GM21367 (cell line): Measurements from ENCODE around the gene CLTC.

ENCODE experiments used
- ATAC-seq: cut with Tn5 transposase; IDR thresholded peaks from one replicate; pipeline ENCODE4 v1.9.1; 2021; ENCODE audit not compliant: unreplicated experiment

The CLTC gene

DNA sequence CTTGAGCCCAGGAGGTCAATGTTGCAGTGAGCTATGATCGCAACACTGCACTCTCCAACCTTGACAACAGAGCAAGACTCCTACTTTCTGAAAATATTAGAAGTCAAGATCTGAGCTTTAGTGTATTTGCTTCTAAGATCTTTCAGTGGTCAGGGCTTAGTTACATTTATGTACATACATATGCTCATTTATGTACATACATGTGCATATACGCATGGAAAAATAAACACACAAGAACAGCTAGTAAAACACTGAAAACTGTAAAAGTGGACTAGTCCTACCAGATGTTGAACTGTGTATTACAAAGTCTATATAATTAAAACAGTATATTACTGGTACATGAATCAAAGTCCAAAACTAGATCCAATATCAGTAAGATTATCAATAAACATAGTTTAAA, 59.2 kb downstream of the CLTC start:
- no peak for ATAC-seq

- ATAC-seq, result no peak
These were observed 60.6 kb downstream of the CLTC start for GRCh38 chr17:59680314-59680713.

- no peak for ATAC-seq
These were observed 63.6 kb downstream of the CLTC start for GRCh38 chr17:59683283-59683682.

GRCh38 chr17:59684967-59685366, 65.3 kb downstream of the CLTC start:
- no peak for ATAC-seq

DNA sequence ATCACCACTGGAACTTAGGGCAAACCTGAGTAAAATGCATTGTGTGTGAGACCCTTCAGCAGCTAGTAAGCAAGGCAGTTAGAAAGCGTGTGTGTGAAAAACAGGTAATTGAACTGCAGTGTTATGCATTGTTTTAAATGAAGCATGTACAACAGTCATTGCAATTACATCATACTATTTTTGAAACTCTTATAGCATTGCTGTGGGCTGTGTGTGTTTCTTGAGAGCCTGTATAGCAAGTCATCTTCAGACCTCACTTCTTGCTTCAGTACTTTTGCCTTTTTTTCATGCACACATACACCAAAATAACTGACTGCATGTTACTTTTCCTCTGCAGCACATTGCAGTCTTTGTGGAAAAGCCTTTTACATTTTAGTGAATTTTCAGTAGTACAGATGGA, 68.3 kb downstream of the CLTC start:
- no peak for ATAC-seq

- ATAC-seq, result no peak
These were observed 68.8 kb downstream of the CLTC start for GRCh38 chr17:59688496-59688895.

DNA sequence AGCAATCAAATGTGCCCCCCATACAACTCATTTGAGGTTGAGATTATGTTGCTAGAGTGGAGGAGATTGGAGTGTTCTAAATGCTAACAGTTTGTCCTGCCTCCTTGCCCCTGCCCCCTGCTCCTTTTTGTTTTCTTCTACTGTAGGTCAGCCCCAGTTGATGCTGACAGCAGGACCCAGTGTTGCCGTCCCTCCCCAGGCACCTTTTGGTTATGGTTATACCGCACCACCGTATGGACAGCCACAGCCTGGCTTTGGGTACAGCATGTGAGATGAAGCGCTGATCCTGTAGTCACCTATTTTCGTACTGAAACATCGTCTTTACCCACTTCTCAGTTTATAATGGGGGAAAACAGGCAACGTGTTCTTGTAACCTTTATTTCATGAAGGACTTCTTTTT, 73.9 kb downstream of the CLTC start:
- ATAC-seq, result no peak

DNA sequence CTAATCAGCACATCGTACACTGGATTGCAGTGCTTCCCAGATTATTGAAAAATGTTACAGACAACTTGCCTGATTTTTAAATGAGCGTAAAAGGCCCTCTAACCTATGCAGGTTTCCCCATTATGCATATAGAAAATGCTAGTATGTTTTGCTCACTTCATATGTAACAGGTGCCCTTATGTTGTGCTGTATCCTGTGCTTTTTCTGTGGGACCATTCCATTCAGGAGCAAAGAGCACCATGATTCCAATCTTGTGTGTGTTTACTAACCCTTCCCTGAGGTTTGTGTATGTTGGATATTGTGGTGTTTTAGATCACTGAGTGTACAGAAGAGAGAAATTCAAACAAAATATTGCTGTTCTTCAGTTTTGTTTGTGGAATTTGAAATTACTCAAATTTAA, 74.6 kb downstream of the CLTC start:
- ATAC-seq, result no peak

DNA sequence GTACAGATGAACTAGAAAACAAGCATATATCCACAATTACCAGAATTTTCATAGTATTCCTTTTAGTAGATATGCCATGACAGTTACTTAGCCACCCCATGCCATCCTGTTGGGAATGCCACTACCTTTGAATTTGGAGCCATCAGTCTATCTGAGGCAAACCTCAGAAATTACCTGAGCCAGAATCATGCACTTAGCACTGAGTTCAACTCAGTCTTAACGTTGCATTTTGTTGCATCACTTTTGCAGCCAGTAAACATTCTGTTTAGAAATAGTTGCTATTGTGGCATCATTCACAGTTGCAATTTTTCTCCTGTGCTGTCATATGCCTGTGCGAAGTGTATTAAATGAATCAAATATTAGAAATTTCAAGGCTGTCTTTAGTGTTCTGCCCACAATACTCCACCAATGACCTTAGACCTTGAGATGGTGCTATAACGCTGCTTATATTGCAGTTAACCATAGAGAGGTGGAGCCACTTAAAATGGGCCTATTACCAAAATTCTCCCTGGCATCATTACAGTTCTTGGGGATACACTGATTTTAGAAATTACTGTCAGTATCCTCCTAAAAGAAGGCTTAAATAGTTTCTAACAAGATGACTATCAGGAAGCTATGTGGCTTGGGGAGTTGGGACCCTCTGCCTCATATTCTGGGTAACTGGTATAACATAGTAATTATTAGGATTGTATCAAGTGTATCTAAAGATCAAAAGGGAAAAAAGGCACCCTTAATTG, 76.4 kb downstream of the CLTC start:
- no peak for ATAC-seq

DNA sequence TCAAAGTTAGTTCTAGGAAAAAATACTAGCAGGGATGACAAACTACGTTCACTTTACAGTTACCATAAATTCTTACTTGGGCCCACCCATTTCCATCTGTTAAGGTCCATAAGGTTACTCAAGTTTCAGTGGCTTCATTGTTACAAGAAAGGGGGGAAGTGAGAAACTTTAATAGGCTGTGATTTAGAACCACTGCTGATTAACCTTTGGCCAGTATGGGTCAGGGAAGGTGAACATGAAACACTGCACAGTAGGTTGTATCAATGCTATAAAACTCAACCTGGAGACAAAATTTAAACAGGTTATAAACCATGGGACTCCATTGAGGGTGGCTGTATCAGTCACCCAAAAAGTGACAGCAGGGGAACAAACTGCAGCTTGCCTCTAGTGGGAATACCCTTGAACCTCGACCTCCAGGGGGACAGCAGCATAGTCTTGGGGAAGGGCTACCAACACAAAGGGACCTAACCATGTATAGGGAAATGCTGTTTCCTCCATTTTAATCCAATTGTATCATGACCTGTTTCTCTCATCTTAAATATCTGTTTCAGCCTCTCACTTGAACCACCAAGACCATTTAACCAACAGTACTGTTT, 77.1 kb downstream of the CLTC start:
- no peak for ATAC-seq

DNA sequence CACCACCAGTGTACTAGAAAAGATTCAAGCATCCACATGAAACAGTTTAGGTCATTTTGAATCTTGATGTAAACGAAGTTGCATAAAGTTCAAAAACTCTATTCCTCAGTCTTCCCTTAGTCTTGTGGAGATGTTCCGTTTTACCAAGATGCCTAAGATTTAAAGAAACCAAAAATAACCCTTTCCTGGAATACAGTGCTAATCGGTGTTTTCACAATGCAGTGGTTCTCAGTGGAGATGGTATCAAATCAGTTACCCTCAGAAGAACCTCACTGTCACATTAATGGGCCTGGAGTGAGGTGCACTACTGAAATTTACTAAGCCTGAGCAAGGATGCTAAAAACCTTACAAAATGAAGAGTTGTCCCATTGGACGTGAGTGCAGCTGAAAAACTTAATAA, 78.4 kb downstream of the CLTC start:
- ATAC-seq, result no peak

DNA sequence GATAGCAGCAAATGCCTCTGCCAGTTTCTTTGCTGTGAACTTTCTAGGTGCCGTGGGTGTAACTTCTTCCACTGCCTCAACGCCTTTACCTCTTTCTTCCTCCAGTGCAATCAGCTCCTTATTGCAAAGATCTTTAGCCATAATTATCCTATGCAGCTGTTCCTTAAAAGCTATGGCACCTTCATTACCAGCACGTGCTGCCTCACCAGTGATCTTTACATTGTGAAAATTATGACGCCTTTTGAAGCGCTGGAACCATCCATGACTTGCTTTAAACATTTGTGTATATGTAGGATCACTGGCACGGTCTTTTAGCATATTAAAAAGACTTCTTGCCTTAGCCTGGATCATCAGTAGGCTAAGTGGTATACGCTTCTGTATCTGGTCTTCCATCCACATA, 79.5 kb downstream of the CLTC start:
- ATAC-seq, result no peak

GRCh38 chr17:59699786-59700185, 80.1 kb downstream of the CLTC start:
- ATAC-seq, result no peak

DNA sequence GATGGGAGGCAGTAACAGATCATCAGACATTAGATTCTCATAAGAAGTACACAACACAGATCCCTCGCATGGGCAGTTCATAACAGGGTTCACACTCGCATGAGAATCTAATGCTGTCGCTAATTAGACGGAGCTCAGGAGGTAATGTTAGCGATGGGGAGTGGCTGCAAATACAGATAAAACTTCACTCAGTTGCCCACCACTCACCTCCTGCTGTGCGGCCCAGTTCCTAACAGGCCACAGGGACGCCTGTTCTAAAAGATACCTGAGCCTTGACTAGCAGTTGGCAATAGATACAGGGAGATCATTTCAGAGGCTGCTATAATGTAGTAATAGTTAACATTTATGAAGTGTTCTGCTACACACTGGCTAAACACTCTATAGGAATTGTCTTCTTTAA, 82.6 kb downstream of the CLTC start:
- ATAC-seq, result no peak

DNA sequence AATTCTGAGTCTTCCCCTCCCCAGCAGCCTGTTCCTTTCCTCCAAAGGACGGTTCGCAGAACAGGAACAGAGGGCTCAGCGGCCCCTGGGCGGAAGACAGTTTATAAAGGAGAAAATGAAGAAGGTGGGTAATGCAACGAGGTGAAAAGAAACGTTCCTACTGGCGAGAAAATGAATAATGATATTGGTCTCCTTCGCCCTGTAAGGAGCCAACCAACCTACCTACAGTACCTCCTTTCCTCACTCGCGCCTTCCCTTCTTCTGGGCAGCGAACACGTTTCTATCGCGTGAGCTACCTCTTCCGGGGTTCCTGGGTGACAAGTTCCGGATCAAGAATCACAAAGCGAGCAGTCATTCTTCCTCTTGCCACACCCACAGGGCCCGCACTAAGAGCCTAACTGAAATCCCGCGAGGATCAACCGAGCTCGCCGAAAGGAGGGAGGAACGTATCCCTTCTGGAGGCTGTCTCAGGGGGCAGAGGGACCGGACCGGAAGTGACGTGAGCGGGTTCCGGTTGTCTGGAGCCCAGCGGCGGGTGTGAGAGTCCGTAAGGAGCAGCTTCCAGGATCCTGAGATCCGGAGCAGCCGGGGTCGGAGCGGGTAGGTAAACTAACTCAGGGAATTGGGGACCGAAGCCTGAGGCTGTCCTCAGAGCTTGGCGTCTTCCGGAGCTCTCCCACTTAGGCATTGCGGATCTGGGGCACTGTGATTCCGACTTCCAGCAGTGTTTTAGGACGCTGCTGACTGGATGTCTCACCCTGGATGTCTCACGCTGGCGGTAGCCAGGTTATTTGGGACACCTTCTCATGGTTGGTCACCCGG, 87.7 kb downstream of the CLTC start, which contains the start of the genes PTRH2 and VMP1:
TSS of gene PTRH2 (minus strand) at position 282 of the 822 bp plus-strand sequence. CDS start 9,452 bp downstream, outside the sequence.
TSS of gene VMP1 (plus strand) at position 506 of the 822 bp plus-strand sequence. CDS start 23,793 bp downstream, outside the sequence.
- peak; percentile 93 for ATAC-seq

DNA sequence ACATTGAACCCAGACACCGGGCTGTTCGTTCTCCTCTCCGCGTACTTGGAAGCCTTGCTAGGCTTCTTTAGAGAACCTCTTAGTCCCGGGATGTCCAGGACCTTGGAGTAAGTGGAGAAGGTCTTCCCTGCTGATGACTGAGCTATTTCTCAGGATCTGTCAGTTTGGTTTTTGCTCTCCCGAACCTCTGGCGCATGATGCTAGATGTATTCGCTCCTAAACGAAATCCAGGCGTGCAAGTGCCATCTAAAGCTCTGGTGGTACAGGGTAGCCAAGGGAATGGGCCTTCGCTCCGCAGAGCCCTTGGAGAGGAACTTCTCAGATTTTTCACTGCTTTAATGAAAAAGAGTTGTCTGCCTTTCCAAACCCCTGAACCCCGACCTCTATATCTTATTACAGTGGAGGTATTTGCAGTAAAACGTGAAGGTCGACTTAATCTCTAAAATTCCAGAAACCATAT, 88.3 kb downstream of the CLTC start:
- ATAC-seq, result no peak

- ATAC-seq, result no peak
These were observed 92.2 kb downstream of the CLTC start for GRCh38 chr17:59711936-59712335.

- no peak for ATAC-seq
These were observed 93.2 kb downstream of the CLTC start for GRCh38 chr17:59712862-59713261.

GRCh38 chr17:59714255-59714654, 94.6 kb downstream of the CLTC start:
- no peak for ATAC-seq

DNA sequence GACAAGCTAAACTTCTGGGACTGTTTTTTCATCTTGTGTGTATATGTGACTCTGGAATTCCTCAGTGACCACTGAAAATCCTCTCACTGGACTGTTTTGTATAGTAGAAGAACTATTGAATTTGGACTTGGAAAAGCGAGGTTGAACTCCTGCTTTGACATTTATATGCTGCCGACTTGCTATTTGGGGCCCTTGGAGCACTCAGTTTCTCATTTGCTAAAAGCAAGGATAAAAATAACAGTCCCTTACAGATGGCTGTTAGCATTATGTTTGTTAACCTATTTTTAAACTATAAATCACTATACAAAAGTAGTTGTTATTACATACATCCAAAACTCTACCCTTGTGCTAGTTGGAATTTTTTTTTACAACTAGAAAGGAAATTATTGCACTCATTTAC, 96.7 kb downstream of the CLTC start:
- ATAC-seq, result no peak

DNA sequence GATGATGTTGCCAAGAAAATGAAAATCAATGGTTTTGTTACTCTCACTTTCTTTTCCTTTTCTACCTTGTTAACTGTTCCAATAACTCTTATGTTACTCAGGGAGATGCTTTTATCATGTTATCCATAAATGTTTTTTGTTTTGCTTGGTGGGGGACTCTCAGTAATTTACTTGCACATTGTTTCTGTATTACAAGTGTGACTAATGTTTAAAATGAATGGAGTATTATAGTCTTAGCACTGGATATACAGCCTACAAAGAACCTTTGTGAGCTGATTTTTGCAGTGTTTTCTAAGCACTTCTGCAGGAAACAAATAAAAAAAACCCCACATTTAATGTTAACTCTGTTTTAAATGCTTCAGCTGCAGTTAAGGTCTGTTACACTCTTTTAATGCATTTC, 99.8 kb downstream of the CLTC start:
- ATAC-seq, result no peak

- ATAC-seq, result no peak
These were observed 102.9 kb downstream of the CLTC start for GRCh38 chr17:59722623-59723022.
